ENCODE data around the gene OSTC.

DNA sequence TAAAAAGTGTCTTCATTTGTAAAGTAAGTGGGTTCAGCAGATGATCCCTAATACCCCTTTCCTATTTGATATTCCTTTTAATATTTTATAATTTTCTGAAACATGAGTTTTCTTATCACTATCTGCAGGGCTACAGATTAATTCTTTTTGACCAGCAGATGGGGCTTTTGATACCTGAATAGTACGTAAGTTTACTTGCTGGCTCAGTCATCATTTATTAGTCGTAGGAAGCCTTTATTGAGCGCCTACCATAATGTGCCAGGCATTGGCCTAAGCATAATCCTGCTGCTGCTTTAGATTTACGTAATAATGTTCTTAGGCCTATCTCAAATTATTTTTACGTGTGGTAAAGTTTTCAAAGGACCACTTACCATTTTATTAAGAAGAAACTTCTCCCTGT is 33.1 kb downstream of the OSTC start:
- TF ChIP-seq POLR2AphosphoS5 (IDR thresholded peaks at IDR 0.05; ENCODE audit: insufficient read depth in 1 of 2, low read depth in 1 of 2): no peak
- TF ChIP-seq CTCF (IDR thresholded peaks at IDR 0.05): no peak
